Nephron (organoid): Measurements from ENCODE around the gene TRAPPC1.
A peak's percentile ranks its signal among the peaks of the same experiment; 100 is the strongest.

Experiments
- H3K27ac Mint-ChIP-seq, 3 experiments: 2 replicates each; pipeline ENCODE4 v1.8.0; 2020; ENCODE audit warnings: mixed read lengths in 3 of 3, mild to moderate bottlenecking in 2 of 3, moderate library complexity in 1 of 3
- H3K27me3 Mint-ChIP-seq: 2 replicates; pipeline ENCODE4 v1.8.0; 2021; ENCODE audit warnings: low read depth, mild to moderate bottlenecking, moderate library complexity, mixed read lengths
- H3K36me3 Mint-ChIP-seq: 2 replicates; pipeline ENCODE4 v1.8.0; 2020; ENCODE audit warnings: low read depth, mixed read lengths
- H3K4me1 Mint-ChIP-seq: 2 replicates; pipeline ENCODE4 v1.8.0; 2020; ENCODE audit warnings: mixed read lengths
- H3K4me3 Mint-ChIP-seq, 3 experiments: 2 replicates each; pipeline ENCODE4 v1.8.0; 2020; ENCODE audit warnings: mild to moderate bottlenecking in 3 of 3, mixed read lengths in 3 of 3, moderate library complexity in 2 of 3
- H3K9me3 Mint-ChIP-seq: 2 replicates; pipeline ENCODE4 v1.8.0; 2020; ENCODE audit warnings: mixed read lengths
- CTCF ChIP-seq, 3 experiments: fragments of 200-600 bp; sonication (generic); IDR thresholded peaks; one replicate each; pipeline ENCODE4 v1.5.0; 2021; ENCODE audit warnings: antibody characterized with exemption in 3 of 3; ENCODE audit not compliant: unreplicated experiment in 3 of 3

TRAPPC1 gene

DNA sequence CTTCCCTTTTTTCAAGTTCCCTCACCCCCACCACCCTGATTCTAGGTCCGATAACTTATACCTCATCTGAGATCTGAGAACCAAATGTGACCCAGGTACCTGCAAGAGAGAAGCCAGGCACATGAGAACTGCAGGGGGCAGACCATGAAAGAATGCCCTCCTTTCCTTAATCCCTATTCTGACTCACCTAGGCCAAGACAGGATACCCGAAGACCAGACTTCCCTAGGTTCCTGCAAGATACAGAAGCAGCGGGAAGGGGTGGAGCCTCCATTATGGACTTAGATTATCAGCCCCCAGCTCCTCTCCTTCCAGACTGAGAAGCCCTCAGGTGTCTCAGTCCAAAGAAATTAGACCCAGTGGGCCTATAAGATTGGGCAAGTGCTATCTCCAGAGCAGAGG lies 4.2 kb downstream of the TRAPPC1 start:
- peaks cover 6% of the 10 kb centered on the region for H3K27me3 Mint-ChIP-seq
- H3K36me3 Mint-ChIP-seq, result peaks cover 8% of the 10 kb centered on the region
- H3K4me1 Mint-ChIP-seq, result peaks cover 17% of the 10 kb centered on the region
- H3K27ac Mint-ChIP-seq, result no peak overlapping the region
- no peak for TF ChIP-seq CTCF (IDR thresholded peaks at IDR 0.05; ENCODE audit: unreplicated experiment in 3 of 3)
- H3K4me3 Mint-ChIP-seq, result peak overlapping the region; percentile 64 to 78 (median 70)
- no peaks in the 10 kb centered on the region for H3K9me3 Mint-ChIP-seq

DNA sequence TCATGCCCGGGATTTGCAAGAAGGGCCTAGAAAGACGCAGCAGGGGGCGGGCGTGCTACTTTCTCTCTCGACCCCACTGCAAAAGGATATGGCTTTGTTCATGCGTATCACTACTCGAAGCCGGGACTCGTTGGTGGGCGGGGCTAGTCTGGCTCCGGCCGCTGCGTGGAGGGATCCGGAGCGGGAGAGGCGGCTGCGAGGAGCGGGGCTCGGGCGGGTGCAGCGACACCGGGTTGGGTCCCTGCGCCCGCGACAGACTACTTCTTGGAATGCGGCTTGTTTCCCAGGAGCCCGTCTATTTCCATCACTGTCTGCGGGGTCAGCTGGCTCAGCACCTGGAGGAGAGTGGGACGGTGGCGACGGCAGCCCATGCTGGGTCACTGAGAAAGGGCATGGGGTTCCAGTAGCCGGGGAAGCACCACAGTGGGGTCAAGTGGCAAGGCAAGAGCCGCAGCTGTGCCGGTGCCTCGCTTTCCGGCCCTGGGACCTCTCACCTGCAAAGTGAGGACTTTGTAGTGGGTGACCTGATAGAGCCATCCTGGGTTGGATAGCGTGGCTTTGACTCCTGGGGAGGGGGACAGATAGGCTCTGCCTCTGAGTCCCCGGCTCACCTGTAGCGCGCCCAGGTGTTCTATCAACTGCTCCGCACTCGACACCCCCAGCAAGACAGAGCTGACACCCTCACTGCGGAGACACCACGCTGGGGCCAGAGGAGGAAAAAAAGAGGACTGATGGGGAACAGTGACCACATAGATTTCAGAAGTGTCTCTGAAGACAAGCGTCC lies 8.7 kb downstream of the TRAPPC1 start:
- no peak for TF ChIP-seq CTCF (IDR thresholded peaks at IDR 0.05; ENCODE audit: unreplicated experiment in 3 of 3)
- peaks cover 10% of the 10 kb centered on the region for H3K27me3 Mint-ChIP-seq
- peaks cover 19% of the 10 kb centered on the region for H3K4me1 Mint-ChIP-seq
- H3K27ac Mint-ChIP-seq, result peak overlapping the region; percentile 83 to 92 (median 90)
- peak overlapping the region; percentile 66 to 76 (median 72) for H3K4me3 Mint-ChIP-seq
- peaks cover 7% of the 10 kb centered on the region for H3K36me3 Mint-ChIP-seq
- H3K9me3 Mint-ChIP-seq, result no peaks in the 10 kb centered on the region

- no peaks in the 10 kb centered on the region for H3K9me3 Mint-ChIP-seq
- H3K4me3 Mint-ChIP-seq, result peak overlapping the region; percentile 66 to 76 (median 72)
- peaks cover 1% of the 10 kb centered on the region for H3K36me3 Mint-ChIP-seq
- peaks cover 10% of the 10 kb centered on the region for H3K27me3 Mint-ChIP-seq
- H3K27ac Mint-ChIP-seq, result peak overlapping the region; percentile 83 to 92 (median 90)
- no peak for TF ChIP-seq CTCF (IDR thresholded peaks at IDR 0.05; ENCODE audit: unreplicated experiment in 3 of 3)
- H3K4me1 Mint-ChIP-seq, result peaks cover 19% of the 10 kb centered on the region
These were observed 9.4 kb downstream of the TRAPPC1 start for GRCh38 chr17:7922269-7922844.

GRCh38 chr17:7916808-7917207 lies 14.9 kb downstream of the TRAPPC1 start:
- no peaks in the 10 kb centered on the region for H3K9me3 Mint-ChIP-seq
- peak overlapping the region; percentile 91 to 95 (median 91) for H3K27ac Mint-ChIP-seq
- peaks cover 42% of the 10 kb centered on the region for H3K4me1 Mint-ChIP-seq
- H3K27me3 Mint-ChIP-seq, result peaks cover 4% of the 10 kb centered on the region
- peak overlapping the region; percentile 77 to 86 (median 80) for H3K4me3 Mint-ChIP-seq
- peaks cover 9% of the 10 kb centered on the region for H3K36me3 Mint-ChIP-seq
- TF ChIP-seq CTCF (IDR thresholded peaks at IDR 0.05; ENCODE audit: unreplicated experiment in 3 of 3), result no peak

- H3K27ac Mint-ChIP-seq, result peak overlapping the region; percentile 91 to 95 (median 91)
These were observed 15.4 kb downstream of the TRAPPC1 start for GRCh38 chr17:7916385-7916682.

More at GRCh38 chr17:7916385-7916682, 15.4 kb downstream of the TRAPPC1 start:
- peaks cover 40% of the 10 kb centered on the region for H3K4me1 Mint-ChIP-seq
- no peak for TF ChIP-seq CTCF (IDR thresholded peaks at IDR 0.05; ENCODE audit: unreplicated experiment in 3 of 3)
- H3K4me3 Mint-ChIP-seq, result peak overlapping the region; percentile 77 to 86 (median 80)
- no peaks in the 10 kb centered on the region for H3K9me3 Mint-ChIP-seq
- peaks cover 9% of the 10 kb centered on the region for H3K36me3 Mint-ChIP-seq
- H3K27me3 Mint-ChIP-seq, result peaks cover 4% of the 10 kb centered on the region
